ENCODE data around the gene CCDC106.

The CCDC106 gene

GRCh38 chr19:55686311-55687050 is 38.5 kb downstream of the CCDC106 start:
- no peaks in the 10 kb centered on the region for H3K9me3 Mint-ChIP-seq
- ATAC-seq (replicated peaks) (no peak), DNase-seq (no peak)
- no peaks in the 10 kb centered on the region for H3K27me3 Mint-ChIP-seq
- peaks cover 8 to 16% of the 10 kb centered on the region in 2 donors for H3K4me1 Mint-ChIP-seq (ENCODE audit: low read depth in 2 of 2)
- no peak overlapping the region for H3K4me3 Mint-ChIP-seq
- peak overlapping the region; percentile 54 to 75 for H3K27ac Mint-ChIP-seq
- peaks cover 42% of the 10 kb centered on the region for H3K36me3 Mint-ChIP-seq (ENCODE audit: insufficient read depth)

GRCh38 chr19:55687281-55688201 is 39.5 kb downstream of the CCDC106 start:
- Mint-ChIP-seq H3K27ac (peak overlapping the region in 1 of 2 donors; percentile 75), H3K4me3 (no peak overlapping the region), H3K9me3 (no peaks in the 10 kb centered on the region), H3K36me3 (ENCODE audit: insufficient read depth) (peaks cover 32% of the 10 kb centered on the region), H3K4me1 (ENCODE audit: low read depth in 2 of 2) (peaks cover 8 to 16% of the 10 kb centered on the region in 2 donors), H3K27me3 (no peaks in the 10 kb centered on the region)
- ATAC-seq (replicated peaks) = no peak
- no peak for DNase-seq

GRCh38 chr19:55688422-55689218 is 40.6 kb downstream of the CCDC106 start:
- H3K36me3 Mint-ChIP-seq (ENCODE audit: insufficient read depth) = peaks cover 27% of the 10 kb centered on the region
- no peak for ATAC-seq (replicated peaks)
- no peaks in the 10 kb centered on the region for H3K9me3 Mint-ChIP-seq
- H3K27ac Mint-ChIP-seq = peak overlapping the region in 1 of 2 donors; percentile 51
- H3K27me3 Mint-ChIP-seq = no peaks in the 10 kb centered on the region
- H3K4me3 Mint-ChIP-seq = no peak overlapping the region
- peaks cover 8 to 16% of the 10 kb centered on the region in 2 donors for H3K4me1 Mint-ChIP-seq (ENCODE audit: low read depth in 2 of 2)
- DNase-seq = no peak

GRCh38 chr19:55689411-55690108 is 41.5 kb downstream of the CCDC106 start:
- no peak overlapping the region for H3K4me3 Mint-ChIP-seq
- H3K27ac Mint-ChIP-seq = peak overlapping the region in 1 of 2 donors; percentile 49
- H3K4me1 Mint-ChIP-seq (ENCODE audit: low read depth in 2 of 2) = peaks cover 5 to 14% of the 10 kb centered on the region in 2 donors
- DNase-seq (no peak), ATAC-seq (replicated peaks) (no peak)
- peaks cover 34% of the 10 kb centered on the region for H3K36me3 Mint-ChIP-seq (ENCODE audit: insufficient read depth)
- H3K27me3 Mint-ChIP-seq = no peaks in the 10 kb centered on the region
- H3K9me3 Mint-ChIP-seq = no peaks in the 10 kb centered on the region

- Mint-ChIP-seq H3K9me3 (no peaks in the 10 kb centered on the region), H3K27ac (peak overlapping the region in 1 of 2 donors; percentile 26), H3K4me1 (ENCODE audit: low read depth in 2 of 2) (peaks cover 3 to 9% of the 10 kb centered on the region in 2 donors), H3K27me3 (no peaks in the 10 kb centered on the region), H3K4me3 (no peak overlapping the region), H3K36me3 (ENCODE audit: insufficient read depth) (peaks cover 32% of the 10 kb centered on the region)
- DNase-seq (no peak), ATAC-seq (replicated peaks) (no peak)
These were observed 42.2 kb downstream of the CCDC106 start for GRCh38 chr19:55690109-55690768.

GRCh38 chr19:55690769-55691545 is 42.9 kb downstream of the CCDC106 start:
- H3K27me3 Mint-ChIP-seq = no peaks in the 10 kb centered on the region

GRCh38 chr19:55691561-55692481 is 43.8 kb downstream of the CCDC106 start:
- H3K9me3 Mint-ChIP-seq = no peaks in the 10 kb centered on the region
- H3K36me3 Mint-ChIP-seq (ENCODE audit: insufficient read depth) = peaks cover 37% of the 10 kb centered on the region
- ATAC-seq (replicated peaks) = no peak
- H3K4me3 Mint-ChIP-seq = no peak overlapping the region
- H3K27ac Mint-ChIP-seq = no peak overlapping the region
- no peak for DNase-seq
- peaks cover 0 to under 1% of the 10 kb centered on the region in 2 donors for H3K4me1 Mint-ChIP-seq (ENCODE audit: low read depth in 2 of 2)
- no peaks in the 10 kb centered on the region for H3K27me3 Mint-ChIP-seq

More at GRCh38 chr19:55690769-55691545, 42.9 kb downstream of the CCDC106 start:
- DNase-seq (no peak), ATAC-seq (replicated peaks) (no peak)
- H3K36me3 Mint-ChIP-seq (ENCODE audit: insufficient read depth) = peaks cover 34% of the 10 kb centered on the region
- H3K27ac Mint-ChIP-seq = peak overlapping the region in 1 of 2 donors; percentile 26
- H3K4me3 Mint-ChIP-seq = no peak overlapping the region
- H3K9me3 Mint-ChIP-seq = no peaks in the 10 kb centered on the region
- H3K4me1 Mint-ChIP-seq (ENCODE audit: low read depth in 2 of 2) = peaks cover 2 to 9% of the 10 kb centered on the region in 2 donors

- peaks cover 42% of the 10 kb centered on the region for H3K36me3 Mint-ChIP-seq (ENCODE audit: insufficient read depth)
- no peak overlapping the region for H3K27ac Mint-ChIP-seq
- no peaks in the 10 kb centered on the region for H3K4me1 Mint-ChIP-seq (ENCODE audit: low read depth in 2 of 2)
- H3K9me3 Mint-ChIP-seq = no peaks in the 10 kb centered on the region
- no peaks in the 10 kb centered on the region for H3K27me3 Mint-ChIP-seq
- DNase-seq = no peak
- no peak for ATAC-seq (replicated peaks)
- no peak overlapping the region for H3K4me3 Mint-ChIP-seq
These were observed 44.7 kb downstream of the CCDC106 start for GRCh38 chr19:55692681-55693081.

GRCh38 chr19:55693336-55693974 is 45.4 kb downstream of the CCDC106 start:
- Mint-ChIP-seq H3K36me3 (ENCODE audit: insufficient read depth) (peaks cover 42% of the 10 kb centered on the region), H3K9me3 (no peaks in the 10 kb centered on the region), H3K27me3 (no peaks in the 10 kb centered on the region), H3K4me1 (ENCODE audit: low read depth in 2 of 2) (no peaks in the 10 kb centered on the region), H3K4me3 (no peak overlapping the region), H3K27ac (no peak overlapping the region)
- ATAC-seq (replicated peaks) = no peak
- no peak for DNase-seq

GRCh38 chr19:55694241-55694655 is 46.2 kb downstream of the CCDC106 start:
- no peak overlapping the region for H3K4me3 Mint-ChIP-seq
- H3K27me3 Mint-ChIP-seq = no peaks in the 10 kb centered on the region
- H3K4me1 Mint-ChIP-seq (ENCODE audit: low read depth in 2 of 2) = no peaks in the 10 kb centered on the region
- H3K36me3 Mint-ChIP-seq (ENCODE audit: insufficient read depth) = peaks cover 42% of the 10 kb centered on the region
- no peak overlapping the region for H3K27ac Mint-ChIP-seq
- H3K9me3 Mint-ChIP-seq = no peaks in the 10 kb centered on the region
- DNase-seq (no peak), ATAC-seq (replicated peaks) (no peak)

Data from effector memory CD8-positive, alpha-beta T cell (primary cell).